MM.1S (cell line): ENCODE data around the gene KCNH1.

Source experiments
- EZH2 ChIP-seq: fragments of 300-600 bp; sonication (generic); optimal IDR thresholded peaks from 2 replicates; pipeline ENCODE3; 2017; ENCODE audit warnings: low read depth, mild to moderate bottlenecking, antibody characterized with exemption, low read length, mixed read lengths
- EZH2phosphoT487 ChIP-seq: fragments of 300-600 bp; sonication (generic); IDR thresholded peaks from 2 replicates; pipeline ENCODE4 v1.6.1; 2018; ENCODE audit warnings: antibody characterized with exemption, low read length
- TF ChIP-seq, protein P1 (sequence below): fragments of 300-600 bp; sonication (generic); IDR thresholded peaks from 2 replicates; pipeline ENCODE4 v1.5.1; 2016; ENCODE audit warnings: antibody characterized with exemption, low read length, mixed read lengths

GRCh38 chr1:210692796-210693195 lies 441.2 kb downstream of the KCNH1 start:
- TF ChIP-seq, protein P1, sequence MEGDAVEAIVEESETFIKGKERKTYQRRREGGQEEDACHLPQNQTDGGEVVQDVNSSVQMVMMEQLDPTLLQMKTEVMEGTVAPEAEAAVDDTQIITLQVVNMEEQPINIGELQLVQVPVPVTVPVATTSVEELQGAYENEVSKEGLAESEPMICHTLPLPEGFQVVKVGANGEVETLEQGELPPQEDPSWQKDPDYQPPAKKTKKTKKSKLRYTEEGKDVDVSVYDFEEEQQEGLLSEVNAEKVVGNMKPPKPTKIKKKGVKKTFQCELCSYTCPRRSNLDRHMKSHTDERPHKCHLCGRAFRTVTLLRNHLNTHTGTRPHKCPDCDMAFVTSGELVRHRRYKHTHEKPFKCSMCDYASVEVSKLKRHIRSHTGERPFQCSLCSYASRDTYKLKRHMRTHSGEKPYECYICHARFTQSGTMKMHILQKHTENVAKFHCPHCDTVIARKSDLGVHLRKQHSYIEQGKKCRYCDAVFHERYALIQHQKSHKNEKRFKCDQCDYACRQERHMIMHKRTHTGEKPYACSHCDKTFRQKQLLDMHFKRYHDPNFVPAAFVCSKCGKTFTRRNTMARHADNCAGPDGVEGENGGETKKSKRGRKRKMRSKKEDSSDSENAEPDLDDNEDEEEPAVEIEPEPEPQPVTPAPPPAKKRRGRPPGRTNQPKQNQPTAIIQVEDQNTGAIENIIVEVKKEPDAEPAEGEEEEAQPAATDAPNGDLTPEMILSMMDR: no peak
- no peak for TF ChIP-seq EZH2
- TF ChIP-seq EZH2phosphoT487: no peak
